T1000 (cell line): ENCODE measurements around the gene PCDH15.

Experiments
- DNase-seq: peaks from one replicate; lab custom pipeline; 2025; ENCODE audit warnings: mixed read lengths; lab: John Stamatoyannopoulos, UW

Gene PCDH15

DNA sequence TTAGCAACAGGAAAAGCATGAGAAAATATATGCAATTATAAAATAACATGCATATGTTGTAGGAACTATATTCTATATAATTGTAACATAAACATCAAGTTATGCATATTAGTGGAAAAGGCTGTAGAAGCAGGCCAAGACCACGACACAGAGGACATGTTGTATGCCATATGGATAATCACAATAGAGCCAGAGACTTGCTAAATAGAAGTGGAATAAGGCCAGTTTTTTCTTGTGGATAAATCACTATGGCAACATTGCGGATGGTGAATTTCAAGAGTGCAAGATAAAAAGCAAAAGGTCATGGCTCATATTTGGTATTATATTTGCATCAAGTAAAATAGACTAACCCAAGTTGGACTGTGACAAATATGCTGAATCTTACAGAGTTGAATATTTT, 93.0 kb downstream of the PCDH15 start:
- DNase-seq: no peak

DNA sequence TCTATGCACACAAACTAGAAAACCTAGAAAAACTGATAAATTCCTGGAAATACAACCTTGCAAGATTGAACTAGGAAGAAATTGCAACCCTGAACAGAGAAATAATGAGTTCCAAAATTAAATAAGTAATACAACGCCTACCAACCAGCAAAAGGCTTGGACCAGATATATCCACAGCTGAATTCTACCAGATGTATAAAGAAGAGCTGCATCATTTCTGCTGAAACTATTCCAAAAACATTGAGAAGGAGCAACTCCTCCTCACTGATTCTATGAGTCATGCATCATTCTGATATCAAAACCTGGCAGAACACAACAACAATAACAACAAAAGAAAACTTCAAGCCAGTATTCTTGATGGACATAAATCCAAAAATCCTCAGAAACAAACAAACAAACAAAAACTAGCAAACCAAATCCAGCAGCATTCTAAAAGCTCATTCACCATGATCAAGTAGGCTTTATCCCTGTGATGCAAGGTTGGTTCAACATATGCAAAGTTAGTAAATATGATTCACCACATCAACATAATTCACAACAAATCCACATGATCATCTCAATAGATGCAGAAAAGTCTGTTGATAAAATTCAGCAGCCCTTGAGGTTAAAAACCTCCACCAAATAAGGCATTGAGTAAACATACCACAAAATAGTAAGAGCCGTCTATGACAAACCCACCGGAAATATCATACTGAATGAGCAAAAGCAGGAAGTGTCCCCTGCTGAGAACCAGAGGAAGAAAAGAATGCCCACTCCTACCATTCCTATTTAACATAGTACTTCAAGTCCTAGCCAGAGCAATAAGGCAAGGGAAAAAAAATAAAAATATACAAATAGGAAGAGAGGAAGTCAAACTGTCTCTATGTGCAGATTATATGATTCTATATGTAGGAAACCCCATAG, 98.2 kb downstream of the PCDH15 start:
- no peak for DNase-seq

DNA sequence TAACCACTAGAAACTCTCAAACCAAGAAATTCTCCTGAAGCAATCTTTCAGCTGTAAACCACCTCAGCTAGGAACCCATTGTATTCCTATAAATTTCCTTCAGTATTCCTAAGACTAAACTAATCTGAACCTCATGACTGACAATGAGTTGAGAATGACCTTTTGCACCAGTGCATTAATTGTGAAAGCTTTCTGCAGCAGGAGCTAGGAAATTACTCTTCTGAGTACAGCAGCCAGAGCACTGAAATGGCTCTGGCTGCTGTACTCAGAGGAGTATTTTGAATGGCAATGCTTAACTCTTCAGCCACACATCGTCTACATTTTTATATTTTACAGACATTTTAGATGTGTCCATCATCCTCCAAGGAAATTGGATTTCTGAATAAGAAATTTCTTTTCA, 109.7 kb downstream of the PCDH15 start:
- no peak for DNase-seq

DNA sequence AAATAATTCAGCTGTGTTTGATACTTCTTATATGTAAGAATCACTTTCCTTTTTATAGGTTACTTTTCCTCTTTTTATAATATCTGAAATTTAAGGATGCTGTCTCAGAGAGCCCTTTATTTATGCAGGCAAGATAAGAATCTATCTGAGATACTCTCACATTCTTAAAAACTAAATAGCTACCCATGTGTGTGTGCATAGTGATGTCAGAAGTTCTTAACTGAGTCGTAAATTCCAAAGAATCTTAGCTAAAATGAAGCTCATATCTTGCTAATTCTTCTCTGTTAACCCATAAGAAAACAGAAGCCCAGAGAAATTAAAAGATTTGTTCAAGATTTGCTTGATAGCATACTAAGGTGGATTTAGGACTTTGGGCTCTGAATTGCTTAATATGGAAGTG, 118.5 kb downstream of the PCDH15 start:
- DNase-seq: no peak

DNA sequence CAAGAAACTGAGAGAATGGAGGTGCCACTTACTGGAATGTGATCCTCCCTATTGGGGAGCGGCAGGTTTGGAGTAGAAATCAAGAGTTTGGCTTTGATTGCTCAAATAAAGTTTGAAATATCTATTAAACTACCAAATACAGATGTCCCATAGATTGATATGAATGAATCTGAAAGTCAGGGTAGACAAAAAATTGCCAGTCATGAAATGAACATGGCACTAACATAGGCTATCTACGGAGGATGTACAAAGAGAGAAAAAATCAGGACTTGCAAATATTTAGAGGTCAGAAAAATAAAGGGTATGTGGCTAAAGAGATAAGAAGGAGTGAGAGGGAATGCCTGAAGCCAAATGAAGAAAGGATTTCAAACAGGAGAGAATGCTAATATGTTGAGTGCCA, 119.9 kb downstream of the PCDH15 start:
- no peak for DNase-seq

DNA sequence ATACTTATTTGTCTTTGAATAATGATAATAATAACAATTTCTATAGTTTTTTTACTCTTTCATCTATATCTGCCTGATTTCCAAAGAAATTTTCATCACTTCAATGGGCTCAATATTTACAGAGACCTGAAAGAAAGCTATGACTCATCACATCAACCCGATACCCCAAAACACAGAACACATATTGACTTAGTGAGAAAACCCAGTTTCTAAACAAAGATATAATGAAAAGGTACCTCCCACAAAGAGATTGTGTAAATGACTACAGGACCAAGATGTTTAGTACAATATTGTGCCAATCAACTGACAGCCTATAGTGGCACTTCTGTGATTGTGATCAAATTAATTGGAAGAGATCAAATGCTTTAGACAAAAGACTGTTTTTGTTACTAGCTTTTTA, 133.9 kb downstream of the PCDH15 start:
- DNase-seq: no peak

DNA sequence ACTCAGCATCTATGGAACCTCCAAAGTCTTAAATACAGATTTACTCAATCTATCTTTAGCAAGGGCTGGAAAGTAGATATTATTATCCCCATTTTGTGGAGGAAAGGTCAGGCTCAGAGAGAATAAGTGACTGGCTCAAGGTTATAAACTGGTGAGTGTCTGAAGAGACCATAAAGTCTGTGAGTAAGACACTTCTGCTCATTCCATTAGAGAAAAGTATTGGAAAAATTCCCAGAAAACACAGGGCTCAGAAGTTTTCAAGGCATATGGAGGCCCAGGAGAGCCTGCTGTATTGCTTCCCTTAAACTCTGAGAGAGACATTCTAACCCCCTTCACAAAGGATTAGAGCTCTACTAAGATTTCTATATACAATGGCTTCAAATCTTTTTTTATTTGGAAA, 134.8 kb downstream of the PCDH15 start:
- no peak for DNase-seq

DNA sequence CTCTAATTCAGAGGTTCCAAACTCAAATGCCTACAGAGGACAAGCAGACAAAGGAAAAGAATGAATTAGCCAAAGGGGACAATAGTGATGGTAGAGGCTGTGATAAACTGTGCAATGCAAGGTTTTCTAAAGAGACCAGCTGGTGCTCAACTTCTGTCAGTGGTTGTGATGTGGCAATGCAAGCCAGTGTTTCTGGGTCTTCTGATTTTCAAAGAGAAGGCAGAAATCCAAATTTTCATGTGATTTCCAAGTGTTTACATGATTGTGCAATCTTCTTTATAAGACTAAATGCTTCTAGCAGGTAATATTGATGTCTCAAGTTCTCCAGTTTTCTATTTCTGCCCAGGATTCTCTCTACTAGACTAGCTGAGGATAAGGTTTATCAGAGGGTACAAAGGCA, 135.9 kb downstream of the PCDH15 start:
- DNase-seq: no peak

DNA sequence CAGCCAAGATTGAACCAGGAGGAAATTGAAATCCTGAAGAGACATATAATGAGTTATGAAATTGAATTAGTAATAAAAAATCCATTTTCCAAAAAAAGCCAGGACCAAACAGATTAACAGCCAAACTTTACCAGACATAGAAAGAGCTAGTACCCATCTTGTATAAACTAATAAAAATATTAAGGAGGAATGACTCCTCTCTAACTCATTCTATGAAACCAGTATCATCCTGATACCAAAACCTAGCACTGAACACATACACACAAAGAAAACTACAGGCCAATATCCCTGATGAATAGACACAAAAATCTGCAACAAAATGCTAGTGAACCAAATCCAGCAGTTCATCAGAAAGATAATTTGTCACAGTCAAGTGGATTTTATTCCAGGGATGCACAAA, 140.6 kb downstream of the PCDH15 start:
- DNase-seq: no peak

DNA sequence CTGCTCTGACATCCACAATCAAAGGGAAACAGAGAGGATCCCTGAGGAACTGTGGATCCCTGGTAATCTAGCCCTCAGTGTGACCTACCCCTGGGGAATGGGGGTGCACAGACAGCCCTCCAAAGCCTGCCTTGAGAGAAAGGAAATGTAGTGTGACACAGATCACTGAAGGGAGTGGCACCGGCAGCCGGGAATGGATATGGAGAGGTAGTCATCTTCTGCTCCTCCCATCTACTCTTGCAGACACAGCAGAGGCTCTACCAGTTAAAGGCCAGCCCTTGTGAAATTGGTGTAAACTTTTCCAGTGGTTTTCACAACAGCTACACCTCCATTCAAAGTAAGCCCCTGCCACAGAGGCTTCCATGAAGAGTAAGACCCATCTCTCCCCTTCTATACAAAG, 144.4 kb downstream of the PCDH15 start:
- no peak for DNase-seq

DNA sequence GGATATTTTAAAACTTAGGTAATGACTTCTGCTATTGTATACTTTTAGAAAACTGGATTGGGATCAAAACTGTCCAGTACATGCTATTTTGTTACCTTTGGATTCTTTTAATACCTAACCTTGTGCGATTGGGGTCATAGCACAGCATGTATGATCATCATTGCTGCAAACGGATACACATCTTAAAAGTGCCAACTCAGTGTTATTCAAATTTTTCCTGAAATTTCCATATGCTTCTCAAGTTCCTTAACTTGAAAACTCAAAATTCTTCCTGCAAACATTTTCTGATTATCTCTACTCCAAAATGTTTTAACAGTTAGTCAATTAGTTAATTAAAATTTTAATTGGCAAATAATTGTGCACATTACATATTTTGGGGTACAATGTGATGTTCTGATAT, 147.5 kb downstream of the PCDH15 start:
- DNase-seq: no peak

DNA sequence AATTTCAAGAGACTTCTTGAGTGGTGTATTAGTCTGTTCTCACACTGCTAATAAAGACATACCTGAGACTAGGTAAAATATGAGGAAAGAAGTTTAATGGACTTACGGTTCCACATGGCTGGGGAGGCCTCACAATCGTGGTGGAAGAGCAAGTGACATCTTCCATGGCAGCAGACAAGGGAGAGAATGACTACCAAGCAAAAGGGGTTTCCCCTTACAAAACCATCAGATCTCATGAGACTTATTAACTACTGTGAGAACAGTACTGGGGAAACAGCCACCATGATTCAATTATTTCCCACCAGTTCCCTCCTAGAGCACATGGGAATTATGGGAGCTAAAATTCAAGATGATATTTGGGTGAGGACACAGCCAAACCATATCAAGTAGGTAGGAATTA, 150.5 kb downstream of the PCDH15 start:
- no peak for DNase-seq

DNA sequence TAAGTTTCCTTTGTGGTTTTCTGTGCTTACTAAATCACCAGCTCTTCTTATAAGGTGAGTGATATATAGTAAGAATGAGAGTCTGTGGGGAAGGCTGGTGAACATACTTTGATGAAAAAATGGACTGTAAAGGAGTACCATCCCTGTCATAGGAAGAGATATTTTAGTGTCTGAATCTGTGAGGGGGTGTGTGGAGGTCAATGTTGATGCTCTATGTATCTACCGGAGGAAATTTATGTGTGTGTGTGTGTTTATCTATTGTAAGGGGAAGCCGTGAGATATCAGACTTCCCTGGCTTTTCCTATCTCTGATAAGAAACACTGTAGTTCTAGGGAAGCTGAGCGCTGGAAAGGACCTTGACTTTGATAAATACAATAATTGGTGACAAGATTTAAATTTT, 179.0 kb downstream of the PCDH15 start:
- DNase-seq: no peak

DNA sequence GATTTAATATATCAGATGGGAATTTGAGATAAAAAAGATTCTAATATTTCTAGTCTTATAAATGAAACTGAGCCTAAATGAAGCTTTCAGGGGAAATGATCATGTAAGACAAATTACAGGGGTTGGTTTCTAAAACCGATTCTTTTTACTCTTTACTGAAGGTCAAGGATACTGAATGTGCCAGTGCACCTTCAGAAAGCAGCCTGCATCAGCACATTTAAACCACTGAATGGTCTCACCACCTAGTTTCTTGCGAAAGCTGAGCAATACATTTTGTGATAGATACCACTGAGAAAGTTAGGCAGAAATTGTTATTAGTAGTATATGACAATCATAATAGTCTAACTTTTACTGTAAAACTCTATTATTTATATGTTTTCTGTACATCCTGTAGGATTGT, 180.7 kb downstream of the PCDH15 start:
- no peak for DNase-seq

DNA sequence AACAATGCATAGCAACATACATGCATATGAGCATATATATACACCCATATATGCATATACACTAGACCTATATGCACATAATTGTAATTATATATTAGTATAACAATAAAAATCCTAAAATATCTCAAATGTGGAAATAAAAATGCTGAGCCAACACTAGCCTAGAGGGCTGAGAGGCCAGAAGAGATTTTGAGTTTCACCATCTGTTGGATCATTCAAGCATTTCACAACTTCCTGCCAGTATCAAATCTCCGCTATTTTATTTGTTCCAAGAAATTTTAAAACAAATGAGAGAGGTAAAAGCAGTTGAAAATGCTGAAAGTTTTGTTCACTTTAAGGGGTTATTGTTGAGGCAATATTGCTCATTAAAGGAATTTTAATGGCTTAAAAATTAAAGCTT, 187.0 kb downstream of the PCDH15 start:
- DNase-seq: no peak

DNA sequence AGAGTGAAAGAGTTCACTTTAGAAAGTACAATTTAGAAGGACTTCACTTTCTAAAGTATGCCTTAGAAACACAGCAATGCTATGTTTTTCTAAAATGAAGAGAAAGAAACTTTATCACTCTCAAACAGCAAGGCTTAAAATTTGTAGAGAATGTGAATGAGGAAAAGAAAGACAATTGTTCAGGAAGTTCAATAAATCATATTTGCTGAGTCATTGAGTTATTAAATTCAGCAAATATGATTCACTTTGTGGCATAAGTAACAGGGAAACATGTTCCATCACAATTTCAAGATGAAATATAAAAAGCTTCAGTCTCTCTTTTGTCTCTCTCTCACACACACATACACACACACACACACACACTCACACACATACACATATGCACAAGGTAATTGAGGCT, 187.9 kb downstream of the PCDH15 start:
- no peak for DNase-seq

DNA sequence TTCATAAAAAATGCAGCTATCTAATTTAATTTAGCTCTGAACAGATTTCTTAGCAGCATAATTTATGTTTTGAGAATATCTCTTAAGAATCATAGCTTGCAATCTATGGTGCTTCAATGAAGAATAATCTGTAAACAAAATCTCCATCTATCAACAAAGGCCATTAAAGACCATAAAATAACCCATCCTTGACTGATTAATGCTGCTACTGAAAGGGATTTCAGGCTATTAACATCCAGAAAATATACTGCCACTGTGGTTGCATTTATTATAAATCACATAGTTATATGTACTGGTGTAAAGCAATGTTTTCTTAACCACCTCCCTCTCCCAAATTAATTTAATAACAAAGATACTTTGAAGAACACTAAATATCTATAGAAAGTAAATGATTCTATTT, 191.6 kb downstream of the PCDH15 start:
- DNase-seq: no peak

DNA sequence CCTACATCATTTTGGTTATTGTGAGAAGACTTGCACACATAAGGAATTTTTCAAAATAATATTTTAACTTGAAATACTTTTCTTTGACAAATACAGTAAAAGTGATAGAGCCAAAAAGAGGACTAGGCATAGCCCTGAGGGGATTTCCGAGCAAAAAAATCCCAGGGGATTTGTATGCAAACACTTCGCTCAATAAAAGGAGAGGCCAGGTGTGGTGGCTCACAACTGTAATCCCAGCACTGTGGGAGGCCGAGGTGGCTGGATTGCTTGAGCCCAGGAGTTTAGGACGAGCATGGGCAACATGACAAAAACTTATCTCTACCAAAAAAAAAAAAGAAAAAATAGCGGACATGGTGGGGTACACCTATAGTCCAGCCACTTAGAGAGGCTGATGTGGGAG, 193.0 kb downstream of the PCDH15 start:
- DNase-seq: no peak

DNA sequence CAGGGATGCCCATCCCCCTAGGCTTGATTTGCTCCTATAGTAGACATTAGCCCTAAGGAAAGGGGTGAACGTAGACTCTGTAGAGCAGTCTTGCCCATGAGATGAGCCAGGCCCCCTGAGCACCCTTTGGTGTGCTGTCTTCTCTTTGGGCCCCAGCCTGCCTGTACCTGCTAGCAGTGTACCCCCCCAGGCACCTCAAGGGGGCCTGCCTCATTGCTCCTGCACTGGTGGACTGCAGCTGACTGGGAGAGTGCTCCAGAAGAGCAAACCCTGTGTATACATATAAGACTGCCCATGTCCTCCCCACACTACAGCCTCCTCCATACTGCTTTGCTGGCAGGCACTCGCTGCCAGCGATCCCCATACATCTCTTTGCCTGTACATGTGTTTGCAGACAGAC, 206.7 kb downstream of the PCDH15 start:
- no peak for DNase-seq

DNA sequence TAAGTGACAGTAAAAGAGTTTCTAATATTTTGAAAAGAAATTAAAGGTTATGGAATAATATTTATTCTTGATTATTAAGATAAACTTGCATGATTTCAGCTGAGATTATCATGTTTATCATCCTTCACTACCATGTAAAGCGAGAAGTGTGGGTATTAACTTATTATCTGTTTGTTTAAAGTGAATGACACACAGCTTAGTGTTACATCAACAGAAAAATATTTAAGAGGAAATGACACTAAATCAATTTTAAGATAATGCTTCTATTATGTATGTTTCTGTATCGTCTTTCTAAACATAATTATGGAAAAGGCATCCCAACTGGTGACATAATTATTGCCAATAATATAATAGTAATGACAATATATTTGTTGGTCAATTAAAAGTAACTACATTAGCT, 213.1 kb downstream of the PCDH15 start:
- DNase-seq: no peak

DNA sequence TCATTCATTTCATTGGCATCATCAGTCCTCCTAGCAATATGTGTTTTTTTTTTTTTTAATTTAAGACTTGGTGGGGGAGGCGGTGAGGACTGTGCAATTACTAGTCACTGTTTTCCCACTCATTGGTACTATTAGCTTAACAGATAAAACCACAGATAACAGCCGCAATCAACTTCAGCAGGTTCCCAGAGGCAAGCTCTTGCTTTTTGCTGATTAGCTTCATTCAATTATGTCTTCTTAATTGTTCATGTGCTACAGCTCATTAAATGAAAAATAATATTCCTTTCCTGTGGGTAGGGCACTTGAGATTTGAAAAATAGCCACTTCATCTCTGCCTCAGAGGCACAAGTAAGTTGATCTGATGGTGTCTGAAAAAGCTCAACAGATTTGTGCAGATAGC, 215.5 kb downstream of the PCDH15 start:
- no peak for DNase-seq

DNA sequence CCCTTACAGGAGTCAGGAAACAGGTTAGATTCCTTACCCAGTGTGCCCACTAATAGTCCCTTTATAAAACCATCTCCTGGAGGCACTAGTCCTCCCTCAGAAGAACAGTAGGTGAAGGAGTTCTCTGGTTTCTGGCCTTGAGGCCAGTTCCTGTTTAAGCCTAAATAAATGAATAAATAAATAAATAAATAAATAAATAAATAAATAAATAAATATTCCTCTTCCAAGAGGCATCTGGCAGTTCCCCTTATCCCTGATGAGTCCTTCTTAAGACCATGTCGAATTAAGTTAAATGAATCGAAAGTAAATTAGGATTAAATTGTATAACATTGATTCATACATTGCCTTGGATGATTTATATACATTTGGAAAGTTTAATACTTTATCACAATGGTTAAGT, 223.3 kb downstream of the PCDH15 start:
- no peak for DNase-seq

DNA sequence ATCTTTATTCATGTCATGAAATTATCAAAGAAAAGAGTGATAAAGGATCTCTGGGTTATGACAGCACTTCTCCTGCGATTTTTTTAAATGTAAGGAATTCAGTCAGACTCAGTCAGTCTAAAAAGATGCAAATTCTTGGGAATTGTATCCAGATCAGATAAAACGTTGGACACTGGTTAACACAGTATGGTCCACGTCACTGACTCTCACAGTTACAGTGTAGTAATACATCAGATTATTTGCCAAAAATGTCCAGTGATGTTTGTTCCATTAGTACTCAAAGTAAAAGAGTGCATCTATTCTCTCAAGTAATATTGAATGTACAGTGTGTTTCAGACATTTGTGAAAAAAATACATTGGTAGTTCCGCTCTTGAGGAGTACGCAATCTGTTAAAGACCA, 224.5 kb downstream of the PCDH15 start:
- DNase-seq: no peak

DNA sequence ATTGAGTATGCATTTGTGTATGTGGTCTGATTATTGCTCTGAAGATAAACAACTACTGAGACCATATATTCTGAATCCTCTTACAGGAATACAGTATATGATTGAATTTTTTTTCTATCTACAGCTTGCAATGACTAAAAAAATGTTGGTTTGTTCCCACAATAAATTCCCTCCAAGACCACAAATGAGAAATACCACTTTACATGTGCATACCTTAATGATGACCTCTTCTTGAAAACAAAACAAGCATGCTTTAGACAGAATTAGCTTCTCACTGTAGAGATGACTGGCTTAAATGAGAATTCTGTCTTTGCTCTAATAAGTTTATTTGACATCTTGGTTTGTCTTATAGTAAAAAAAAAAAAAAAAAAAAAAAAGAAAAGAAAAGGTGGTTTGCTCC, 241.5 kb downstream of the PCDH15 start:
- DNase-seq: no peak
